Left colon (tissue), 2 donors: Measurements from ENCODE around the gene PEBP1. TPM values are rescaled to one million over a fixed set of nuclear protein-coding genes. Genes with fewer than 3 reads are reported as not detected.

Experiments
- ATAC-seq: fragments of 200-7000 bp; cut with Tn5 transposase; one replicate; pipeline ENCODE4 v1.9.1; 2020; ENCODE audit warnings: mild to moderate bottlenecking, moderate library complexity
- DNase-seq, 2 donors: peaks; one replicate each; pipeline ENCODE4 v3.0.0-alpha.2; 2020
- intact Hi-C, 2 donors: fragments of 100-400 bp; cut with DNase I in 1 of 2; cut with micrococcal nuclease in 1 of 2; formaldehyde crosslinking; loops; one replicate each; pipeline versions ENCODE4 v1.11.2 to v1.14.0; 2022; cut with DNase I, micrococcal nuclease
- total RNA-seq, 2 donors: library from RNA; stranded (reverse); fragmentation: NEBNext Ultra II Directional; extraction: Animal tissue kit (Norgen Biotek cat#: 25700); gene quantifications; one replicate each; pipeline ENCODE4 v1.2.1, GENCODE V29; 2021
- donor health status: DM: no; HTN: no; CAD: no.
- donor health status: DM: yes; HTN: yes; CAD: no.

PEBP1 gene
- total RNA-seq, 2 donors from 2014 or later: 186 to 205 TPM

DNA sequence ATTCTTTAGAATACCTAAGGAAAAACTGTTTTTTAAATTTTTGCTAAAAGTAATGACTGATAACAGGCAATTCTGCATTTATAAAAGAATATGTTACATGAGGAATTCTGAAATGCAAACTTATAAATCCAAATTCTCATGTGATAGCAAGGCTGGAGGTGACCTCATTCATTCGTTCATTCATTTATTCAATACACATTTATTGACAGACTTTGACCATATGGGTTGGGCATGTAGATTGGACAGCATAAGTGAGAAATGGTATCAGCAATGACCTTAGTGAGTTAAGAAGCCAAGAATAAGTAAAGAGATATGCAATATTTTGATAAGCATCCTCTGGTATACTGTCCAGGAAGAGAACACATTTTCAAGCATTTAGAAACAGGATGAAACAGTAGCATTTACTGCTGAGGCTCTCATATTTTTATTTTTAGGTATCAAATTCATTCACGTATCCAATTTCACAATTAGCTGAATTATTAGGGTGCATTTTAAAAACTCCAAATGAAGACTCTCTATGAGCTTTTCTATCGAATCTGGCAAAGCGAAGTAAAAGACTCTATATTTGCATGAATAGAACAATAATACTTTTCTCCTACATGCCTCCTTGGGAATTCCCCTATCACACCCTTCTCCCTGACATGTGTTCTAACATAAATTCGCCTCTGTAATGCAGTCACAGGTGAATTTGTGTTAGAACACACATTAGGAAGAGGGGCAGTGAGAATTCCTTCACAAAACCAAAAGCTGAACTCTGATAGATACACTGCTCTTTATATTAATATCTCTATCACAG lies 49.9 kb downstream of the PEBP1 start:
- intact Hi-C loops: loop anchor here in 1 of 2 donors (10.0 kb wide), 1 partner anchor 189 kb away; the partner anchor contains the start of genes SUDS3 and TAOK3
- peak; percentile 42 for ATAC-seq
- DNase-seq: no peak

DNA sequence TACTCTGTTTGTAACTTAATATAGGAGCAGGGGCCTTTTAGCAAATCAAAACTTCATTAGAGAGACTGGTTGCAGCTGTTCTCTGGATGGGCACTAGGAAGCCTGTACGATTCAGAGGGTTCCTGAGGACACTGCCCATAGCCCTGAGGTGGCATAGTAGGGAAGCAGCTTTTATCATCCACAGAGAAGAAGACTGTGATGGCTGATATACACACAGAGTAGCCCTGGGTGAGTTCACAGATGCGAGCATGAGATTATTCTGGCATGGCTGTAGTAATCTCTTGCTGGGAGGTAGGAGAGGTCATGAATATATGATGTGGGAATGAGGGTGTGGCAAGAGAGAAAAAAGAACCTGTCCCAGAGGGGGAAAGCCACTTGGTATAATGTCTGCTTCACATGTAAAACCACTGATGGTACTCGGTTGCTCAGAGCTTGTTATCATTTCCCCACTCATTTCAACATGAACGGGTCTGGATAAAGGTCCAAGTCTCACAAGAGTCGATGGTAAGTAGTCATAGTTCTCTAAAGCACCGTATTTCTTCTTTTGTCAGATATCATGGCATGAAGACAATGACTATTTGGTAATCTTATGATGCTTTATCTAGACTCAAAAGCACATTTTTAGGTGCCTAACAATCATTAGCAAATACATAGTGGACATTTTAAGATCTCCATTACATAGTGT lies 52.0 kb downstream of the PEBP1 start:
- no peak for DNase-seq
- peak; percentile 28 for ATAC-seq
- intact Hi-C loops: loop anchor here in 1 of 2 donors (10.0 kb wide), 1 partner anchor 187 kb away; the partner anchor contains the start of genes SUDS3 and TAOK3

DNA sequence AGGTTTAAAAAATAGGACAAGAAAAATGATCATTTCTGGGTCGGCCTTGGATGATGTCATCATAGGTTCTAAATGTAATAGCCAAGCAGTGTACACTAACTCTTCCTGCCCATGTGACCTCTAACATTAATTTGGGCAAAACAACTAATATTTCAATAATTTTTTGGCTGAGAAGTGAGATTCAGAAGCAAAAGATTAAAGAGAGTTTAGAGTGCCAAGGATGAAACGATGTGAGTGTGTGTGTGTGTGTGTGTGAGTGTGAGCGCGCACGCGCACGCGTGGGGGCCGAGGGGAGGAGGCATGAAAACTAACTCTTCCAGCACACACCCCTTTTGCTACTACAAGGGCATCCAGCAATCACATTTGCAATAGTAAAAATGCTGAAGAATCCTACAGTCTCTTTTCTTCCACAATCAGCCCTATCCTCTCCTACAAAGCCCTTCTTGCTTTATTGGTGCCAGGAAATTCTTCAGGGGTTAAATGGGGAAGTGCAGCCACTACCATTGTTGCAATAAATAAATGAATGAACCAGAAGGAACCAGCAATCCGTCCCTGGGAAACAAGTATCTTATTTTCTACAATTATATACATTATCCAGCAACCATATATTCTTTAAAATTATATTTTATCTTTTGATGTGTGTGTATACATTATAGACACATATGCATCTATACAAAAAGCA lies 52.9 kb downstream of the PEBP1 start:
- ATAC-seq (no peak), DNase-seq (peak in 1 of 2 donors; percentile 12)
- intact Hi-C loops: loop anchor here in 1 of 2 donors (10.0 kb wide), 1 partner anchor 186 kb away; the partner anchor contains the start of genes SUDS3 and TAOK3

DNA sequence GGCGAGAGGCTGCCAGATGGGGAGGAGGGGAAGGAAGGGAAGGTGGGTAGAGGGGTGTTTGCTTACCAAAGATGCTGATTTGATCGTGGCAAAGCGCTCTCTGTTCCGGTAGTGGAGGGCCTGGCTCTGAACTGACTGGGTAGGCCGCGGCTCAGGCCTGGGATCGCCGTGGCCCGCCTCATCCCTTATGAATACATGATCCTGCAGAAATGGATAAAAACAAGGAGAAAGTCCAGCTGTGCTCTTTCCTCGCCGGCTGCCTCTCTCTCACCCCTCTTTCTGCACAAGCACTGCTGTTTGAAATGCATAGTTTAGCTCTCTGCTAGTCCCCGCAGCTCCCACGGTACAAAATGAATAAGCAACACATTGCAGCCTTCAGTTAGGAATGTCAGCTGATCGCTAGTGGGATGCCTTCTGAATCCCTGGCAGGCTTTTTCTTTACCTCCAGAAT lies 53.8 kb downstream of the PEBP1 start:
- no peak for ATAC-seq
- DNase-seq: no peak
- intact Hi-C loops: loop anchor here in 1 of 2 donors (10.0 kb wide), 1 partner anchor 185 kb away; the partner anchor contains the start of genes SUDS3 and TAOK3

DNA sequence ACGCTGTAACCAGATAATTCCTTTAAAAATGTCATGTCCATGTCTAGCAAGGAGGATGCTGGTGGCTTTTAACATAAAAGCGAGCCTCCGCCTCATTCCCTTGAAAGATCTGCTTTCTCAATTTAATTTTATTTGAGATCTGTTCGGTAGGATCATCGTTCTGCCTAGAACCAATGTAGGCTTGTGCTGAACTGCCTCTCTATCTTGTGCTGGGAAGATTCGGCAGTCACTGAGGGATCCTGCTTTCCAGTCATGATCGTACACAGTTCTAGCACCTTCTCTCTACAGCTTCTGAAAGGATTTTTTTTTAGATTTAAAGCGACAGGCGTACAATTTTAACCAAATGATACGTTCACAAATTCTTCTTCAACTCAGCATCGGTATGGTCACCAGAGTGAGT lies 54.3 kb downstream of the PEBP1 start:
- no peak for ATAC-seq
- no peak for DNase-seq
- intact Hi-C loops: no loop called here

DNA sequence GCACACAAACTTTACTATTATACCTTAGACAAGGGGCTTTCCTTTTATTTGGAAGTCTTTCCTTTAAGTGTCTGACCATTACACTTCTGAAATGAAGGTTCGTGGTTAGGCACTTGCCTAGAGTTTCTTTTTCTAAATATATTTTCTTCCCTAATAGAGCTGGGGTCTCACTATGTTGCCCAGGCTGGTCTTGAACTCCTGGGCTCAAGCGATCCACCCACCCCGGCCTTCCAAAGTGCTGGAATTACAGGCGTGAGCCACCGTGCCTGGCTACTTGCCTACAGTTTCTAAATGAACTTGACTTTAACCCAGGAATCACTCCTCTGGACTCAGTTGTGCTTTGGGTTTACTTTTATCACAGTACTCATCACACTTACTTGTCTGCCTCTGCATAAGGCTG lies 57.6 kb downstream of the PEBP1 start:
- ATAC-seq: no peak
- intact Hi-C loops: no loop called here
- DNase-seq: no peak

DNA sequence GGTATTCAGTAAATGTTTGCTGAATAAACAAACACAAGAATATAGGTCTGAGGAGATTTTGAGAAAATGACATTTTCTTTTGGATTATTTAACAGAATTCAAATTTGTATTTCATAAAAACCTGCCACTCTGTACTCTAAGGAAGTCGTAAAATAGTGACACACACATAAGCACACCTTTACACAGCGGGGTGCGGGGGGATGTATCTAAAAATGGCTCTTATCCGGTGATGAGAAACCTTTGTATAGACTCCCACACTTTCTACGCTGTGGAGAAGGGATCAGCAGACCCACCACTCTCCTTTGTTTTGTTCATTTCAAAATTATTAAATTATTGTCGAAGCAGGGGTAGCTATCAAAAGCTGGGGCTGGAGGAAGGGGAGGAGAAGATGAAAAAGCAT lies 58.0 kb downstream of the PEBP1 start:
- ATAC-seq: no peak
- DNase-seq: no peak
- intact Hi-C loops: no loop called here

Other genes with a start within 250 kb of the PEBP1 start
- gene KSR2, start 167.1 kb upstream of the PEBP1 start, total RNA-seq: 1 to 10 TPM; 1.1 to 1.6 TPM
- gene RFC5, start 119.4 kb upstream of the PEBP1 start, total RNA-seq: 1 to 10 TPM; 8.1 to 8.5 TPM
- 100 to 1,000 TPM; 119 to 144 TPM for gene WSB2, start 74.9 kb upstream of the PEBP1 start, total RNA-seq
- 10 to 100 TPM; 86.7 to 95.7 TPM for gene VSIG10, start 32.1 kb upstream of the PEBP1 start, total RNA-seq
- 10 to 100 TPM; 58.4 to 58.5 TPM for gene TAOK3, start 236.8 kb downstream of the PEBP1 start, total RNA-seq
- 10 to 100 TPM; 44.9 to 48.7 TPM for gene SUDS3, start 240.4 kb downstream of the PEBP1 start, total RNA-seq